Suprapubic skin (tissue), 4 donors: Measurements from ENCODE around the gene ARHGAP5. TPM values are rescaled to one million over a fixed set of nuclear protein-coding genes. Genes with fewer than 3 reads are reported as not detected.

Experiments used
- DNase-seq, 2 donors: peaks; one replicate each; pipeline ENCODE4 v3.0.0-alpha.2; 2019; ENCODE audit warnings: low spot score in 2 of 2
- H3K27ac ChIP-seq: fragments of 200-600 bp; sonication (generic); one replicate; pipeline ENCODE4 v1.5.1; 2019
- H3K27me3 ChIP-seq: fragments of 200-600 bp; sonication (generic); one replicate; pipeline ENCODE4 v1.5.1; 2019
- H3K36me3 ChIP-seq: fragments of 200-600 bp; sonication (generic); one replicate; pipeline ENCODE4 v1.5.1; 2019
- H3K4me1 ChIP-seq: fragments of 200-600 bp; sonication (generic); one replicate; pipeline ENCODE4 v1.5.1; 2019
- H3K4me3 ChIP-seq: fragments of 200-600 bp; sonication (generic); one replicate; pipeline ENCODE4 v1.5.1; 2019; ENCODE audit warnings: mild to moderate bottlenecking
- H3K9me3 ChIP-seq: fragments of 200-600 bp; sonication (generic); one replicate; pipeline ENCODE4 v1.5.1; 2019
- CTCF ChIP-seq, 2 donors: fragments of 200-600 bp in 1 of 2; fragments of 450-650 bp in 1 of 2; sonication (generic) in 1 of 2; IDR thresholded peaks; one replicate each; pipeline ENCODE4 v1.5.1; 2016 to 2019; ENCODE audit warnings: antibody characterized with exemption in 2 of 2, mild to moderate bottlenecking in 1 of 2, moderate library complexity in 1 of 2
- EP300 ChIP-seq: sonication (generic); formaldehyde crosslinking; IDR thresholded peaks from one replicate; pipeline ENCODE4 v1.6.1; 2017; ENCODE audit warnings: antibody characterized with exemption
- POLR2A ChIP-seq, 2 donors: fragments of 450-650 bp; IDR thresholded peaks; one replicate each; pipeline ENCODE4 v1.6.1; 2017; ENCODE audit warnings: antibody characterized with exemption in 2 of 2, mild to moderate bottlenecking in 2 of 2, moderate library complexity in 2 of 2
- POLR2AphosphoS5 ChIP-seq, 3 donors: sonication (generic); formaldehyde crosslinking; IDR thresholded peaks; one replicate each; pipeline ENCODE4 v1.6.1; 2017; ENCODE audit warnings: antibody characterized with exemption in 3 of 3
- WGBS: methylation state at CpG from one replicate; pipeline ENCODE4 v1.1.5; 2018; 5-methylcytosine and 5-hydroxymethylcytosine counted together
- total RNA-seq, 4 donors: library from RNA; depleted of rRNA; stranded (reverse); fragments of >200 nt; gene quantifications; one replicate each; pipeline ENCODE4 v1.1.0, GENCODE V29; 2016

ARHGAP5 gene
- total RNA-seq, 4 donors from 2014 or later, result 92.5 to 125 (median 109) TPM

GRCh38 chr14:32203928-32204357, 126.8 kb downstream of the ARHGAP5 start:
- no peak for DNase-seq

GRCh38 chr14:32205554-32205953, 128.4 kb downstream of the ARHGAP5 start:
- no peak for TF ChIP-seq CTCF (IDR thresholded peaks at IDR 0.05)
- no peak for TF ChIP-seq POLR2AphosphoS5 (IDR thresholded peaks at IDR 0.05)
- no peak for TF ChIP-seq POLR2A (IDR thresholded peaks at IDR 0.05)
- TF ChIP-seq EP300, result no peak
- H3K27ac ChIP-seq, result no peak overlapping the region
- peaks cover 30% of the 10 kb centered on the region for H3K4me1 ChIP-seq
- peaks cover 3% of the 10 kb centered on the region for H3K27me3 ChIP-seq
- no peaks in the 10 kb centered on the region for H3K9me3 ChIP-seq
- no peak for DNase-seq
- H3K4me3 ChIP-seq, result no peak overlapping the region
- WGBS, result 93% methylated on average over 3 of the region's 3 CpGs
- H3K36me3 ChIP-seq, result no peaks in the 10 kb centered on the region

More at GRCh38 chr14:32203928-32204357, 126.8 kb downstream of the ARHGAP5 start:
- TF ChIP-seq EP300 (no peak), POLR2A (IDR thresholded peaks at IDR 0.05) (no peak), POLR2AphosphoS5 (IDR thresholded peaks at IDR 0.05) (no peak), CTCF (IDR thresholded peaks at IDR 0.05) (no peak)
- Histone ChIP-seq H3K27ac (peak overlapping the region; percentile 87), H3K36me3 (no peaks in the 10 kb centered on the region), H3K4me1 (peaks cover 32% of the 10 kb centered on the region), H3K27me3 (peaks cover 3% of the 10 kb centered on the region), H3K4me3 (peak overlapping the region; percentile 78), H3K9me3 (no peaks in the 10 kb centered on the region)
- 12% methylated on average over 14 of the region's 14 CpGs for WGBS

GRCh38 chr14:32205984-32206383, 128.9 kb downstream of the ARHGAP5 start:
- Histone ChIP-seq H3K4me3 (no peak overlapping the region), H3K36me3 (no peaks in the 10 kb centered on the region), H3K9me3 (no peaks in the 10 kb centered on the region), H3K4me1 (peaks cover 26% of the 10 kb centered on the region), H3K27ac (no peak overlapping the region), H3K27me3 (peaks cover 3% of the 10 kb centered on the region)
- 74% methylated on average over 4 of the region's 4 CpGs for WGBS
- no peak for DNase-seq
- TF ChIP-seq CTCF (IDR thresholded peaks at IDR 0.05) (no peak), EP300 (no peak), POLR2AphosphoS5 (IDR thresholded peaks at IDR 0.05) (no peak), POLR2A (IDR thresholded peaks at IDR 0.05) (no peak)

- Histone ChIP-seq H3K4me1 (peaks cover 21% of the 10 kb centered on the region), H3K27me3 (peaks cover 3% of the 10 kb centered on the region), H3K4me3 (no peak overlapping the region), H3K9me3 (no peaks in the 10 kb centered on the region), H3K36me3 (no peaks in the 10 kb centered on the region), H3K27ac (no peak overlapping the region)
- WGBS, result 69% methylated on average over 2 of the region's 2 CpGs
- TF ChIP-seq POLR2A (IDR thresholded peaks at IDR 0.05) (no peak), CTCF (IDR thresholded peaks at IDR 0.05) (no peak), POLR2AphosphoS5 (IDR thresholded peaks at IDR 0.05) (no peak), EP300 (no peak)
- DNase-seq, result no peak
These were observed 129.4 kb downstream of the ARHGAP5 start for GRCh38 chr14:32206552-32206951.

GRCh38 chr14:32208490-32208889, 131.4 kb downstream of the ARHGAP5 start:
- Histone ChIP-seq H3K9me3 (no peaks in the 10 kb centered on the region), H3K4me1 (peaks cover 5% of the 10 kb centered on the region), H3K4me3 (no peak overlapping the region), H3K27ac (no peak overlapping the region), H3K27me3 (peaks cover under 1% of the 10 kb centered on the region), H3K36me3 (no peaks in the 10 kb centered on the region)
- TF ChIP-seq EP300 (no peak), POLR2A (IDR thresholded peaks at IDR 0.05) (no peak), POLR2AphosphoS5 (IDR thresholded peaks at IDR 0.05) (no peak), CTCF (IDR thresholded peaks at IDR 0.05) (no peak)
- 70% methylated on average over 3 of the region's 3 CpGs for WGBS
- no peak for DNase-seq

Other genes with a start within 250 kb of the ARHGAP5 start
- gene RNU6-7, start 124.7 kb downstream of the ARHGAP5 start, total RNA-seq, result not detected
- not detected for gene RNU6-8, start 126.0 kb downstream of the ARHGAP5 start, total RNA-seq